Measurements from ENCODE around the gene TICAM1.

GRCh38 chr19:4815426-4816201 lies 15.9 kb downstream of the TICAM1 start:
- no peak for TF ChIP-seq POLR2A (IDR thresholded peaks at IDR 0.05)
- TF ChIP-seq, protein P1, sequence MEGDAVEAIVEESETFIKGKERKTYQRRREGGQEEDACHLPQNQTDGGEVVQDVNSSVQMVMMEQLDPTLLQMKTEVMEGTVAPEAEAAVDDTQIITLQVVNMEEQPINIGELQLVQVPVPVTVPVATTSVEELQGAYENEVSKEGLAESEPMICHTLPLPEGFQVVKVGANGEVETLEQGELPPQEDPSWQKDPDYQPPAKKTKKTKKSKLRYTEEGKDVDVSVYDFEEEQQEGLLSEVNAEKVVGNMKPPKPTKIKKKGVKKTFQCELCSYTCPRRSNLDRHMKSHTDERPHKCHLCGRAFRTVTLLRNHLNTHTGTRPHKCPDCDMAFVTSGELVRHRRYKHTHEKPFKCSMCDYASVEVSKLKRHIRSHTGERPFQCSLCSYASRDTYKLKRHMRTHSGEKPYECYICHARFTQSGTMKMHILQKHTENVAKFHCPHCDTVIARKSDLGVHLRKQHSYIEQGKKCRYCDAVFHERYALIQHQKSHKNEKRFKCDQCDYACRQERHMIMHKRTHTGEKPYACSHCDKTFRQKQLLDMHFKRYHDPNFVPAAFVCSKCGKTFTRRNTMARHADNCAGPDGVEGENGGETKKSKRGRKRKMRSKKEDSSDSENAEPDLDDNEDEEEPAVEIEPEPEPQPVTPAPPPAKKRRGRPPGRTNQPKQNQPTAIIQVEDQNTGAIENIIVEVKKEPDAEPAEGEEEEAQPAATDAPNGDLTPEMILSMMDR (IDR thresholded peaks at IDR 0.05): no peak

Data from heart left ventricle (tissue), 13 donors.